H1 (cell line): ENCODE results near the gene DCPS. TPM values are rescaled to one million over a fixed set of nuclear protein-coding genes. Genes with fewer than 3 reads are reported as not detected.
"Not testable (repeated sequence)": the region's sequence is repeated elsewhere in the genome, so short reads cannot be mapped to it uniquely, and the experiment has no call there.

Experiments
- CTCF ChIA-PET: fragments of 300-600 bp; sonication (Branson Sonifier 250); formaldehyde crosslinking; loops from one replicate; lab custom pipeline; 2021; ENCODE audit not compliant: partially characterized antibody; lab: Charles Lee
- POLR2A ChIA-PET: fragments of 300-600 bp; sonication (Branson Sonifier 250); formaldehyde crosslinking; loops from one replicate; lab custom pipeline; 2021; ENCODE audit warnings: inconsistent platforms; ENCODE audit not compliant: partially characterized antibody; lab: Charles Lee
- DNase-seq, 2 experiments: peaks; one replicate each; pipeline versions ENCODE4 v3.0.0 to v3.0.0-alpha.2; 2010 to 2022; ENCODE audit warnings: low spot score in 2 of 2, low read depth in 1 of 2, mixed read lengths in 1 of 2
- FAIRE-seq: peaks from 2 replicates; lab custom pipeline; 2011; peaks lifted over from hg19 to GRCh38; lab: Jason Lieb, UNC
- H2AFZ ChIP-seq: 2 replicates; pipeline ENCODE4 v1.8.1; 2012; ENCODE audit warnings: low read length, inconsistent platforms
- H2AK5ac ChIP-seq: 2 replicates; pipeline ENCODE4 v1.6.1; 2013; ENCODE audit warnings: low read depth, low read length
- H2BK120ac ChIP-seq: replicated peaks from 2 replicates; pipeline ENCODE3; 2013; ENCODE audit warnings: low read depth, low read length, inconsistent platforms
- H2BK12ac ChIP-seq: 2 replicates; pipeline ENCODE4 v1.6.1; 2013; ENCODE audit warnings: low read depth, low read length
- H2BK15ac ChIP-seq: 2 replicates; pipeline ENCODE4 v1.6.1; 2013; ENCODE audit warnings: low read length
- H2BK20ac ChIP-seq: 2 replicates; pipeline ENCODE4 v1.6.1; 2013; ENCODE audit warnings: low read length
- H2BK5ac ChIP-seq: 2 replicates; pipeline ENCODE4 v1.6.1; 2013; ENCODE audit warnings: low read depth, low read length
- H3K14ac ChIP-seq: 2 replicates; pipeline ENCODE4 v1.6.1; 2013; ENCODE audit warnings: inconsistent platforms; ENCODE audit not compliant: insufficient read length
- H3K18ac ChIP-seq: 2 replicates; pipeline ENCODE4 v1.6.1; 2013; ENCODE audit warnings: low read length; ENCODE audit errors: extremely low read depth
- H3K23ac ChIP-seq: 2 replicates; pipeline ENCODE4 v1.6.1; 2013; ENCODE audit warnings: inconsistent platforms; ENCODE audit not compliant: insufficient read length
- H3K23me2 ChIP-seq: 2 replicates; pipeline ENCODE4 v1.6.1; 2013; ENCODE audit warnings: low read depth, low read length
- H3K27ac ChIP-seq: 2 replicates; pipeline ENCODE4 v1.6.1; 2011; ENCODE audit warnings: low read depth, low read length, inconsistent platforms
- H3K27me3 ChIP-seq, 4 experiments: replicated peaks in 1 of 4; 1 replicate in 1 of 4; 2 replicates in 3 of 4; pipeline versions ENCODE4 v1.6.1 to v1.8.1; 2011 to 2013; ENCODE audit warnings: low read length in 3 of 4, mild to moderate bottlenecking in 3 of 4, inconsistent platforms in 2 of 4, mixed read lengths in 2 of 4, moderate library complexity in 1 of 4; ENCODE audit not compliant: control insufficient read depth in 3 of 4, insufficient read depth in 3 of 4; ENCODE audit errors: extremely low read depth in 1 of 4
- H3K36me3 ChIP-seq, 4 experiments: 2 replicates each; pipeline versions ENCODE4 v1.6.1 to v1.8.1; 2011 to 2013; ENCODE audit warnings: mild to moderate bottlenecking in 4 of 4, low read length in 3 of 4, moderate library complexity in 2 of 4, control low read depth in 1 of 4, inconsistent platforms in 1 of 4; ENCODE audit not compliant: insufficient read depth in 4 of 4, control insufficient read depth in 2 of 4
- H3K4ac ChIP-seq: replicated peaks from 2 replicates; pipeline ENCODE3; 2013; ENCODE audit warnings: low read length, low read depth, mixed read lengths, inconsistent platforms; ENCODE audit not compliant: insufficient read length
- H3K4me1 ChIP-seq, 4 experiments: replicated peaks in 1 of 4; 1 replicate in 1 of 4; 2 replicates in 3 of 4; pipeline versions ENCODE4 v1.6.1 to v1.8.1; 2011 to 2013; ENCODE audit warnings: low read length in 3 of 4, inconsistent platforms in 2 of 4, mixed read lengths in 1 of 4; ENCODE audit not compliant: insufficient read depth in 4 of 4, control insufficient read depth in 3 of 4
- H3K4me2 ChIP-seq, 2 experiments: 2 replicates each; pipeline versions ENCODE4 v1.6.1 to v1.8.1; 2011 to 2013; ENCODE audit warnings: low read depth in 2 of 2, low read length in 2 of 2, control low read depth in 1 of 2, inconsistent platforms in 1 of 2, mild to moderate bottlenecking in 1 of 2; ENCODE audit not compliant: insufficient read depth in 1 of 2
- H3K4me3 ChIP-seq, 4 experiments: fragments of 200-600, 300-600 bp in 1 of 4; sonication (generic), shearing (Covaris generic), sonication (Bioruptor Twin) in 1 of 4; 2 replicates each; pipeline versions ENCODE4 v1.5.1 to v1.8.1; 2011 to 2016; ENCODE audit warnings: low read length in 4 of 4, low read depth in 3 of 4, control low read depth in 2 of 4, inconsistent platforms in 2 of 4, mild to moderate bottlenecking in 2 of 4, mixed read lengths in 1 of 4, moderate library complexity in 1 of 4; ENCODE audit not compliant: insufficient read depth in 2 of 4; ENCODE audit errors: extremely low read depth in 1 of 4
- H3K56ac ChIP-seq: replicated peaks from 2 replicates; pipeline ENCODE3; 2013; ENCODE audit warnings: low read depth, mild to moderate bottlenecking, mixed read lengths, low read length, inconsistent platforms; ENCODE audit not compliant: insufficient read length
- H3K79me1 ChIP-seq: 2 replicates; pipeline ENCODE4 v1.6.1; 2013; ENCODE audit warnings: low read depth, low read length, control low read depth
- H3K79me2 ChIP-seq, 2 experiments: 2 replicates each; pipeline versions ENCODE4 v1.6.1 to v1.8.1; 2012 to 2013; ENCODE audit warnings: low read length in 2 of 2, mild to moderate bottlenecking in 2 of 2, inconsistent platforms in 1 of 2; ENCODE audit not compliant: insufficient read depth in 2 of 2, control insufficient read depth in 1 of 2
- H3K9ac ChIP-seq, 4 experiments: replicated peaks in 1 of 4; 1 replicate in 1 of 4; 2 replicates in 3 of 4; pipeline versions ENCODE4 v1.6.1 to v1.8.1; 2011 to 2013; ENCODE audit warnings: low read depth in 3 of 4, low read length in 3 of 4, control low read depth in 2 of 4, mild to moderate bottlenecking in 2 of 4, moderate library complexity in 2 of 4, inconsistent platforms in 1 of 4; ENCODE audit errors: extremely low read depth in 1 of 4
- H3K9me3 ChIP-seq, 2 experiments: 2 replicates each; pipeline versions ENCODE4 v1.6.1 to v1.8.1; 2012 to 2013; ENCODE audit warnings: mild to moderate bottlenecking in 2 of 2, moderate library complexity in 2 of 2, control low read depth in 1 of 2, inconsistent platforms in 1 of 2, low read depth in 1 of 2, low read length in 1 of 2, mixed read lengths in 1 of 2; ENCODE audit not compliant: insufficient read depth in 2 of 2
- H4K20me1 ChIP-seq, 2 experiments: replicated peaks in 1 of 2; 2 replicates each; pipeline versions ENCODE3 to v1.8.1; 2011 to 2013; ENCODE audit warnings: inconsistent platforms in 2 of 2, low read length in 2 of 2, mild to moderate bottlenecking in 1 of 2; ENCODE audit not compliant: insufficient read depth in 2 of 2, control insufficient read depth in 1 of 2
- H4K5ac ChIP-seq: 2 replicates; pipeline ENCODE4 v1.6.1; 2013; ENCODE audit warnings: low read length, low read depth, mixed read lengths, inconsistent platforms; ENCODE audit not compliant: insufficient read length
- H4K8ac ChIP-seq: 2 replicates; pipeline ENCODE4 v1.8.0; 2013; ENCODE audit warnings: mild to moderate bottlenecking, moderate library complexity, low read length, inconsistent platforms; ENCODE audit not compliant: insufficient read depth; ENCODE audit errors: extremely low read depth
- H4K91ac ChIP-seq: replicated peaks from 2 replicates; pipeline ENCODE3; 2013; ENCODE audit warnings: low read length, mixed read lengths, inconsistent platforms; ENCODE audit not compliant: insufficient read length
- WGBS, 2 experiments: shearing (Covaris generic) in 1 of 2; methylation state at CpG; one replicate each; pipeline versions ENCODE4 v1.1.6 to v1.1.7; 2013 to 2015; ENCODE audit warnings: low lambda C conversion rate in 2 of 2, mixed read lengths in 2 of 2, inconsistent platforms in 1 of 2, low coverage in 1 of 2, missing lambda C conversion rate in 1 of 2; ENCODE audit not compliant: insufficient replicate concordance in 2 of 2, insufficient coverage in 1 of 2, insufficient read length in 1 of 2; ENCODE audit errors: extremely low coverage in 1 of 2, missing lambda C conversion rate in 1 of 2; 5-methylcytosine and 5-hydroxymethylcytosine counted together
- polyA plus RNA-seq, 7 experiments: library from polyadenylated mRNA; depleted of rRNA in 3 of 7; stranded (reverse) in 5 of 7; unstranded in 2 of 7; fragments of >200 nt in 5 of 7; fragments of 200-250 nt in 2 of 7; gene quantifications; 1 replicate in 5 of 7; 2 replicates in 1 of 7; 4 replicates in 1 of 7; pipeline versions ENCODE4 v1.2.1 to v1.2.3, GENCODE V29; 2011 to 2013; ENCODE audit warnings: missing spikeins in 2 of 7, mixed read lengths in 2 of 7
- total RNA-seq: library from RNA; stranded (reverse); fragmentation: NEBNext Ultra II Directional; extraction: Animal tissue kit (Norgen Biotek cat#: 25700); gene quantifications from 2 replicates; pipeline ENCODE4 v1.2.1, GENCODE V29; 2021

The DCPS gene
- total and polyA plus RNA-seq, 2 of the 8 experiments (the other 6 are each of a cell fraction or from before 2014, with no cell fraction given), result 24.6 to 55.2 TPM

DNA sequence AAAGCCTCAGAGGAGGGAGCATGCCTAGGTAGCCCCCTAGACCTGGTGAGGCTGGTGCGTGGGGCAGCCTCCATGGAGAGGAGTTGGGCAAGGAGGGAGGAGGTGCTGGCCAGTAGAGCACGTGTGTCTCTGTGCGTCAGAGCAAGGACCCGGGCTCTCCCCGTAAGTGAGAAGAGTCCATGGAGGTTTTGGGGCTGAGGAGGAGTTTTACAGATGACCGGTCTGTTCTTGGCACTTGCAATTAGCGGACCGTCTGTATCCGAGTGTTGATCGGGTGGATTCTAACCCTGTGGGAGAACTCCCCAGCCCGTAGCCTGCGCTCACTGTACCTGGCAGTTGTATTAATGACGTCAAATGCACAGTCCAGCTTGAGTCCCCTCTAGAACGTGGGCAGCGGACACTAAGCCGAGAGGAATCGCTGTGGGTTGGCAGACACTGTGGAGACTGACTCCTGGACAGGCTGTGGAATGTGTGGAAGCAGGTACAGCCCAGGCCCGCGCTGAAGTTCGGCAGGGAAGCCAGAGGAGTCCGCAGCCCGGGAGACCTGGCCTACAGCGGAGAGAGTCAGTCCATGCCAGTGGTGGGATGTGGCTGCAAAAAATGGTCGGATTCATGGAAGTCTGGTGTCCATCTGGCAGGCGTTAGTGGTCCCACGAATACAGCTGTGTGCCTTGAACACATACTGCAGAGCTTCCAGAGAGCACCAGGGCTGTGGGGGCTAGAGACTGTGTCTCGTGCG, 70.9 kb downstream of the DCPS start:
- H3K23ac ChIP-seq, H3K4ac ChIP-seq, DNase-seq, H2BK120ac ChIP-seq, H2AK5ac ChIP-seq, H4K91ac ChIP-seq, H4K5ac ChIP-seq, H4K8ac ChIP-seq, H2AFZ ChIP-seq, H3K4me3 ChIP-seq, H2BK15ac ChIP-seq, H3K9me3 ChIP-seq, H3K36me3 ChIP-seq, H3K79me1 ChIP-seq, H3K4me2 ChIP-seq, FAIRE-seq, H3K14ac ChIP-seq, H2BK20ac ChIP-seq, H3K4me1 ChIP-seq, H2BK12ac ChIP-seq, H2BK5ac ChIP-seq, H3K9ac ChIP-seq, H3K23me2 ChIP-seq, H3K56ac ChIP-seq, H3K27ac ChIP-seq, H4K20me1 ChIP-seq, H3K27me3 ChIP-seq, POLR2A ChIA-PET, H3K18ac ChIP-seq: not testable (repeated sequence)
- WGBS, 2 experiments, result 89% methylated on average over 21 of the region's 28 CpGs; no CpG with 5 or more reads in 1 of the 2 experiments
- CTCF ChIA-PET, result interaction anchor here (0.9 kb wide), 1 partner anchor 18 kb away, joined by 3 read pairs; no protein-coding TSS in a partner anchor
- peaks cover 0 to 29% of the 10 kb centered on the region in 2 experiments; a peak in 2 of 4 replicates for H3K79me2 ChIP-seq
